ENCODE measurements around the gene PHF21A.

- TF ChIP-seq CTCF (conservative IDR thresholded peaks at IDR 0.05; ENCODE audit: low read depth, low read length) (no peak), EZH2phosphoT487 (IDR thresholded peaks at IDR 0.05; ENCODE audit: borderline replicate concordance, low read length) (no peak)
These were observed 20.6 kb downstream of the PHF21A start for GRCh38 chr11:46100670-46101069.
